GM18867 (cell line): ENCODE results near the gene PLCL1.
"Not testable (repeated sequence)": the region's sequence is repeated elsewhere in the genome, so short reads cannot be mapped to it uniquely, and the experiment has no call there.

ENCODE experiments used
- ATAC-seq: cut with Tn5 transposase; IDR thresholded peaks from one replicate; pipeline ENCODE4 v1.9.1; 2021; ENCODE audit warnings: mild to moderate bottlenecking, moderate library complexity; ENCODE audit not compliant: unreplicated experiment

Gene PLCL1

DNA sequence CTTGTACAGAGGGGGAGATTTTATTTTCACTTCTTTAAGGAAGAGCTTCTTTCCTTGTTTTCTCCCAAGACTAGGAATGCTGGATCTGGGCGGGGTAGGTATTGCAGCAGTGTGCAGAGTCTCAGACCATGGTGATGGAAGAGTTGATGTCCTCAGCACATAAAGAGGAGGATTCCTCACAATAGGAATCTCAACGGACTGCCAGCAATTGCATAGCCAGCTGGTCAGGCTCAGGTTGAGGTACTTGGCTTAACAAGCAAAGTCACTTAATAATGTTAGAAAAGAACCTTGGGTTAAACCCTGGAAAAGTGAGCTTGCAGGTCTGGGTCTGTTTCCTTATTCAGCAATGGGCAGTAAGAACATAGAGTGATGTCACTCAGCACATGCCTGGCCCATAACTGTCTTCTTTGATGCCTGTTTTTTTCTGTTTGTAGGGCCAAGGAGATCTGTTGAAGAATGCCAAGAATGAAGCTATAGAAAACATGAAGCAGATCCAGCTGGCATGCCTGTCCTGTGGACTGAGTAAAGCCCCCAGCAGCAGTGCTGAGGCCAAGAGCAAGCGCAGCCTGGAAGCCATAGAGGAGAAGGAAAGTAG is 342.1 kb downstream of the PLCL1 start:
- no peak for ATAC-seq

DNA sequence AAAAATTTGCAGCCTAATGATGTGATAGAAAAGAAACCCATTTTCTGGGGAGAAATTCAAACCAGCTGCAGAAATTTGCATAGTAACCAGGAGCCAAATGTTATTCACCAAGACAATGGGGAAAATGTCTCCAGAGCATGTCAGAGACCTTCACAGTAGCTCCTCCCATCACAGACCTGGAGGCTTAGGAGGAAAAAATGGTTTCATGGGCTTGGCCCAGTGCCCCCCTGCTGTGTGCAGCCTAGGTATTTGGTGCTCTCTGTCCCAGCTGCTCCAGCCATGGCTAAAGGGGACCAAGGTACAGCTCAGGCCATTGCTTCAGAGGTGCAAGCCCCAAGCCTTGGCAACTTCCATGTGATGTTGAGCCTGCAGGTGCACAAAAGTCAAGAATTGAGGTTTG is 352.9 kb downstream of the PLCL1 start:
- no peak for ATAC-seq

DNA sequence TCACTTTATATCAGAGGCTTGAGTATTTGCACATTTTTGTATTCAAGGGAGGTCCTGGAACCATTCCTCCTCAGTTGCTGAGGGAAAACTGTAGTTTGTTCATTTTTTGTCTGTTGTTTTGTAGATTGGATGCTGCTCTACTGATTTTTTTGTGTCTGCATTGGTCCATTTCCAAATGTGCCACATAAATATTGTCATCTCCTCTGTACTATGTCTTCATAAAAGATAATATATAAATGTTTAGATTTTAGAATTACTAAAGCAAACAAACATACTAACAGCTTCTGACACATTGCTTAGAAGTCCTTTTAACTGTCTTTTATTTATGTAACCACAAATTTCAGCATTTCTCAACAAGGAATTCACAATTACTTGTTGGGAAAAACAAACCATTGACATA is 356.8 kb downstream of the PLCL1 start:
- ATAC-seq = no peak

DNA sequence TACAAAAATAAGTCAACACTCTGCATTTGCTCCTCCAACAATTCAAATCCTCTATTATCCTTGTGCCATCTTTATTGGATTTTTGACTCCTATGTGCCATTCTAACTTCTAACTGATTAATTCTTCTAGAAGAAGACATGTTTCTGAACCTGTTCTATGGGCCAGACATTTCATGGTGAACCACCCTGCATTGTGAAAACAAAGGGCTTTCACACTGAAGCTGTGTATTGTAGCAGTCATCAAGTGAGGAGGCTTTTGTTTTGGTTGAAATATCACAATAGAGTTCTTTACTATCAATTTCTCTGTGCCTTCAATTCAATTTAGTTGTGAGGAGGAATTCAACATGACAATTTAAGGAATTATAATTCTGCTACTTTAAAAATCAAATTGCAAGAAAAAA is 357.9 kb downstream of the PLCL1 start:
- no peak for ATAC-seq

DNA sequence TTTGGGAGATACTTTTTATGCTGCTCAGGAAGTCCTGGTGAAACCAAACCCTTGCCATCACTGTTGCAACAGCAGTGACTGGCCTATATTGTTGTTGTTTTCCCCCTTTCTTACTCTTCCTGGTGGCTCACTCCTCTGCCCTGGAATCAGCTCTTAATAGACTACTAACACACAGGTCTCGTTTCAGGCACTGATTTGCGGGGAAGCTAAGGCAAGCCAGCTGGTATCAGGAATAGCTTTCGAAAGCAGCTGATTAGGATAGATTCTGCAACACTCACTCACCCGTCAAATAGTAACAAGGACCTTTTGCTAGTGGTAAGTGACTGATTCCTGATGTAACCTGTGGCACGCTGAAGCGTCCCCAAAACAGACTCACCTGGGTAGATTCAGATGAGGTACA is 360.4 kb downstream of the PLCL1 start:
- no peak for ATAC-seq

DNA sequence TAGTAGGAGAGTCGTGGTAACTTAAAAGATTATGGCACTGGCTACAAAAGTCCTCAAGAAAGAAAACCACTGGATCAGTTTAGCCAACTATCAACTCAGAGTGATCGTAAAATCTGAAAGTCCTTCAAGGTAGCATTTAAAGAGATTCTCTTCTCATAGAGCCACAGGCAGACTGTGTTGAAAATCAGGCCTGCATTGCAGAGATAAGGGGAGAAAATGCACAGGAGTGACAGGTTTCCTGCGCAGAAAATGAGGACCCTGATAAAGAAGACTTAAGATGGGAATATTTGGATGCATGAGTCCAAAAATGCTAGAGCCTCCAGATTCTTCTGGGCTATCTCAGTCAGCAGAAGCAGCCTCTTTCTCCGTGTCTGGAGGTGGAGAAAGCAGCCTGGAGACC is 360.9 kb downstream of the PLCL1 start:
- no peak for ATAC-seq

DNA sequence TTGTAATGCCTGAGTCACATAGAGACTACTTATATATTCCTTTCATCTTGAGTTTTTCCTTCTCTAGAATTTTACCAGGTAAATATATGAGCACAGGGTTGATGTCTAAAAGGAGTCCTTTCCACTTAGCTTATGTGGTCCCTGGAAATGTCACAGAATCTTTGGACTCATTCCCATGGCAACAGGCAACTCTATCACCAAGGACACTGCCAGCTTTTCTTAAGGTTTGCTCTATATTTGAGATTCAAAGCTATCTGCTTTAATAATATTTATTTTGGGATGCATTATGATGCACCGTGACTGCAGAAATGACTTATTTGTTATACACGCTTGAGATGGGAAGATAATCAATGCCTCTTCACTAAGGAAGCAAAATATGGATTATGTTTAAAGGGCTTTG is 363.0 kb downstream of the PLCL1 start:
- ATAC-seq = no peak

DNA sequence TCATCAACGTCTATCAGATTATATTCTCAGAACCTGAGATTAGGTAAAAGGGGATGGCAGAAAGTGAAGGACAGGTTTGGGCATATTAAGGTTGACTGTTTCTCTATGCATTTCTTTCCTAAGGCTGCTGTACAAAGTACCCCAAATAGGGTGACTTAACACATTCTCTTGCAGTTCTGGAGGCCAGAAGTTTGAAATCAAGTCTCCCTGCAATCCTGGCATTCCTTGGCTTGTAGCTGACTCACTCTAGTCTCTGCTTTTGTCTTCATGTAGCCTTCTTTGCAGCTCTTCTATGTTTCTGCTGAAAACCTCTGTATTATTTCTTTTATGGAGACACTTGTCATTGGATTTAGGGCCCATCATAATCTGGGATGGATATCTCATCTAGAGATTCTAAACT is 364.3 kb downstream of the PLCL1 start:
- no peak for ATAC-seq

DNA sequence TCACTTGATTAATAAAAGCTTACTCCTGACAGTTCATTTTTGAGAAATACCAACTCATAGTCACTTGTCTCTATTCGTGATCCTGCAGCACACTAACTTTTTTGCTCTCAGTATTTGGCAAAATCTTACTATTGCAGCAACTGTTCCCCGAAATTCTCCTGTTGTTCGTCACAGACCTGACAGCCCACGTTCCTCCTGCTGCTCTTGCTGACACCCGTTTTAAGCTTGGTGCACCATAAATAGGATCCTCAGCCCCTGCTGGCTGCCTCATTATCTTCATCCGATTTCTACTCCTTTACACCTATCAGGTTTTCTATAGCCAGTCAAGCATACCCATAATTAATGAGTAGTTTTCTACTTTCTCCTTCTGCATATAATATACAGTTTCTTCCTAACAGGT is 368.8 kb downstream of the PLCL1 start:
- ATAC-seq = no peak

DNA sequence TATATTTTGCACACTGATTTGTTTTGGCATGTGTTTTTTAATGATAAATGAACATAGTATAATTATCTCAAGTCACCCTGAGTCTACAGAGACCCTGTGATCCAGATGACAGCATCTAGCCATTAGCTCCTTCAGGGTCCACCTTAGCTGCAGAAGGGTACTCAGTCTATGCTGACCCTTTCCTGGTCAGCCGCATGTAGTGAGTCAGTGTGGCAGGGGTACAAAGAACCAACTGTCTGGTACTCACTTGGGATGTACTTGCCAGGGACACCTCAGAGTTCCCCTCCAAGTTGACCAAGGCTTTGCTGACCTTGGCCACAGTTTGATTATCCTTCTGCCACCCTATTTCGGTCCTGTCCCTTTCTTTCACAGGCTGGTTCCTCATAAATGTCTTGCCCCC is 369.5 kb downstream of the PLCL1 start:
- no peak for ATAC-seq

DNA sequence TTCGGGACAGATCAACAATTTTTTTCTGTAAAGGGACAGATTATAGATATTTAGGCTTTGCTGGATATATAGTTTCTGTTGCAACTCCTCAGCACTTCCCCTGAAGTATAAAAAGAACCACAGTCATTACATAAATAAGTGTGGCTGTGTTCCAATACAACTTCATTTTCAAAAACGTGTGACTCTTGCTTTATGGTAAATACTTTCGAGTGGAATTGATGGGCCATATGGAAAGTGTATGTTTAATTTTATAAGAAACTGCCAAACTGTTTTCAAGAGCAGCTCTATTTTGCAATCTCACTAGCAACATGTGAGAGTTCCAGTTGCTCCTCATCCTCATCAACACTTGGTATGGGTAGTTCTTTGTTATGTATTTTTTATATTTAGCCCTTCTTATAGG is 370.9 kb downstream of the PLCL1 start:
- ATAC-seq = no peak

DNA sequence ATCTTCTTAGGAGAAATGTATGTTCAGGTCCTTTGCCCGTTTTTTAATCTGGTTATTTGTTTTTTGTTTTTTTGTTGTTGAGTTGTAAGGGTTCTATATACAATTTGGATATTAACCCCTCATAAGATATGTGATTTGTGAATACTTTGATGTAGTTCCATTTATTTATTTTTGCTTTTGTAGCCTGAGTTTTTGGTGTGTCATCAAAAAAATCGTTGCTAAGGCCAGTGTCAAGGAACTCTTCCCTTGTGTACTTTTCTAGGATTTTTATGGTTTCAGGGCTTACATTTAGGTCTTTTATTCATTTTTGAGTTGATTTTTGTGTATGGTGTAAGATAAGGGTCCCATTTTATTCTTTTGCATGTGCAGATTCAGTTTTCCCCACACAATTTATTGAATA is 372.6 kb downstream of the PLCL1 start:
- no peak for ATAC-seq

DNA sequence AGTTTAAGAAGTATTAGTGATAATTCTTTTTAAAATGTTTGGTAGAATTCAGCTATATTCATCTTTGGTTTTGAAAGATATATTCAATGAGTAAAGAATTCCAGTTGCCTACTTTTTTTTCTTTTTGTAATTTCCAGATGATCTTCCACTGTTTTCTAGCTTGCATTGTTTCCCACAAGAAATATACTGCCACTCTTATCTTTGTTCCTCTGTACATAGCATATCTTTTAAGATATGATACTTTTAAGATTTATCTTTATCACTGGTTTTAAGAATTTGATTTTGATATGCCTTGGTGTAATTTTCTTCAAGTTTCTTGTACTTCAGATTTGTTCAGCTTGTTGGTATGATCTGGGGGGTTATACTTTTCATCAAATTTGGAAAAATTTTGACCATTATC is 374.4 kb downstream of the PLCL1 start:
- ATAC-seq = no peak

DNA sequence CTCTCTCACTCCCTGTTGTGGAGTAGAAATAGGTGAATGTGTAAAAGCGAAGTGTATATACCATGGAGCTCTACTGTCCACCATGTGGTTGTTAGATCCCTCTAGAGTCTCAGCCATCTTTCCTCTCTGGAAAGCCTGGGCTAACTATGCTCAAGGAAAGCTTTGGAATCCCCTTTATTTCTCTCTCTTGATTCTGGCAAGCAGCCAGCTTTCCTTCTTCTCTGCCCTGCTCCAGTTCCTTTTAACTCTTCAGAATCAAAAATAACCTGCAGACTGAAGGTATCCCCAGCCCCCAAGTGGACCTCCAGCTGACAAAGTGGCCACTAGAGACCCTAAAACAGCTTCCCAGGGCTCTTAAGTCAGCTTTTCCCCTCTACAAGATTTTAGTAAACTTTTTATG is 381.9 kb downstream of the PLCL1 start:
- ATAC-seq = no peak

DNA sequence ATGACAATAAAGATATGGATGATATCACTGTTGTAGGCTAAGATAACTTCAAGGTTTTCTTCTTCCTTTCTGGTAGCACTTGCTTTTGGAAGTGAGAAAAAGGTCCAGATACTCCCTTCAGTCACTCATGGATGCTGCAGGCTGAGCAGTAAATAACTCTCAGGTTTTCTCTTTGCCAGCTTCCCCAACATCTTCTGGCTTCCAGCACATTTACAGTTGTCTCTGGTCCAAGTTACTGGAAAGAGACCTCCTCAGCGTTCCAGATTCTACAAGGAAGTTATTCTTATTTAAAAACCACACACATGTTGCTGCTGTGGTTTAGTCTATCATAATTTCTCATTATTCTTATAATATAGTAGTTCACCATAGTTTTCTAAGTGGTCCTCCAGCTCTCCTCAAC is 383.4 kb downstream of the PLCL1 start:
- no peak for ATAC-seq

DNA sequence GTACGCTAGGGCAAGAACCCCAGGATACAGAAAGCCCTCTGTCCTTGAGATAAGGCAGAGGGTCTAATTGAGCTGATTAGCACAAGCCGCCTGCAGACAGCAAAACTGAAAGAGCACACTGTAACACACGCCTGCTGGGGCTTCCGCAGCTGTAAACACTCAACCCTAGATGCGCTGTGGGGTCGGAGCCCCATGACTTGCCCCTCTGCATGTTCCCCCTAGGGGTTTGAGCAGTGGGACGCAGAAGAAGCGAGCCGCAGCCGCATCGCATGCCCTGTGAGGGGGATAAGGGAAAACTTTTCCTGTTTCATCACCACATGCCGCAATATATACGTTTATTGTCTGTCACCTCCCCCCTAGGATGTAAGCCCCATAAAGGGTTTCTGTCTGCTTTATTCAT is 384.6 kb downstream of the PLCL1 start:
- ATAC-seq = no peak

DNA sequence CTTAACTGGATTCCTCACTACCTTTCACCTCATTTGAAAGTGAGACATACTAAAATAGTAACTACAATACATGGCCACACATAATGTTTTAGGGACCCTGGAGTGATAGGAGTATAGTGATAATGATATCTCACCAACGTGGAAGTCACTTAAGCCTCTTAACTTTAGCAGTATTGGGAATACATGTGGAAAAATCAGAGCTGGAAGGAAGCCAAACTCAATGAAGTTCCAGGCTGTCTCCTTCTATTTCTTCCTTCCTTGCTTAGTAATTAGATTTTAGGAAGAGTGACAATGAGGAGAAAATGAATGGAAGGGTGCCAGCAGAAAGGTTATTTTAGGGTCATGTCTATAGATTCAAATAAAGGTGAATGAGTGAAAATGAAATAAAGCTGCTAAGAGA is 387.3 kb downstream of the PLCL1 start:
- ATAC-seq = no peak

DNA sequence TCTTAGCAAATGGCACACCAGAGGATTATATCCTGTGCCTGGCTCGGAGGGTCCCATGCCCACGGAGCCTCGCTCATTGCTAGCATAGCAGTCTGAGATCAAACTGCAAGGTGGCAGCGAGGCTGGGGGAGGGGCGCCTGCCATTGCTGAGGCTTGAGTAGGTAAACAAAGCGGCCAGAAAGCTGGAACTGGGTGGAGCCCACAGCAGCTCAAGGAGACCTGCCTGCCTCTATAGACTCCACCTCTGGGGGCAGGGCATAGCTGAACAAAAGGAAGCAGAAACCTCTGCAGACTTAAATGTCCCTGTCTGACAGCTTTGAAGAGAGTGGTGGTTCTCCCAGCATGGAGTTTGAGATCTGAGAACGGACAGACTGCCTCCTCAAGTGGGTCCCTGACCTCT is 392.2 kb downstream of the PLCL1 start:
- not testable (repeated sequence) for ATAC-seq
